HG03342 (cell line): ENCODE measurements around the gene CST7.

ENCODE experiments used
- ATAC-seq: cut with Tn5 transposase; IDR thresholded peaks from one replicate; pipeline ENCODE4 v1.9.1; 2021; ENCODE audit warnings: mild to moderate bottlenecking, moderate library complexity; ENCODE audit not compliant: unreplicated experiment

Gene CST7

GRCh38 chr20:24984961-24985640, 36.0 kb downstream of the CST7 start:
- ATAC-seq = no peak

DNA sequence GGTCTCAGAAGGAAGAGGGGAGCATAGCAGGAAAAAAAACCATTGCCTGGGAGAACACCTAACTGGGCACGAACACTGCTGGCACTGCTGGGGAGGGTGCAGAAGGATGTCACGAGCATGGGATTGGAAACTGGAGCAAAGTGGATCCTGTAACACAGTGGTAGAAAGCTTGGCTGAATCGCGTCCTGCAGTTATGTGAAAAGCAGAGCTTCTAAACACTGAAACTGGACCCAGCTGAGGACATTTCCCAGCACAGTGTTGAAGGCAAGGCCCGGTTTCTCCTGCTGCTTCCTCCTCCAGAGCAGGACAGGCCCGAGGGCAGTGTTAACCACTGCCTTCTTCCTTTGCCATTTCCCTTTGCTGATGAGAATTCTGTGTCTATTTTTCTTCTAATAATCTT, 36.7 kb downstream of the CST7 start:
- no peak for ATAC-seq

DNA sequence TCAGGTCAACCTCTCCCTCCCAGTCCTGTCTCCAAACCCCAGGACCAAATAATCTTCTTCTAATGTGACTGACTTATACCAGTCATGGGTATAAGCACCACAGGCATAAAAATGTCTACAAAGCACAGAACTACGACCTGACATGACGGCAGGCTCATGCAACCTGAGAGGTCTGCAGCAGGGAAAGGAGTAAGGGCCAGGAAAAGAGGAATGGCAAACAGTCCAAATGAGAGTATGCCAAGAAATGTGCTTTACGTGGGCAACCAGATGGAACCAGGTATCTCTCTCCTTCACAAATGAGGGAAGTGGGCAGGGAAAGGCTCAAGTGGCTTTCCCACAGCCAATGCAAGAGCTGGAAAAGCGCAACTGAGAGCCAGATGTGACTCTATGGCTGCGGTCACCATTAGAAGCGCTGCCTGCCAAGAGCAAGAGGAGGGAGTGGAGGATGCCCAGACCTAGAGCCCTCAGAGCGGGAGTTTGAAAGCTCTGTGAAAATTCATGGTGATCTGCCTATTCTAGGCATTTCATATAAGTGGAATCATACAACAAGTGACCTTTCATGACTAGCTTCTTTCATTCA, 37.5 kb downstream of the CST7 start:
- no peak for ATAC-seq

GRCh38 chr20:24987244-24987643, 38.2 kb downstream of the CST7 start:
- ATAC-seq = no peak

DNA sequence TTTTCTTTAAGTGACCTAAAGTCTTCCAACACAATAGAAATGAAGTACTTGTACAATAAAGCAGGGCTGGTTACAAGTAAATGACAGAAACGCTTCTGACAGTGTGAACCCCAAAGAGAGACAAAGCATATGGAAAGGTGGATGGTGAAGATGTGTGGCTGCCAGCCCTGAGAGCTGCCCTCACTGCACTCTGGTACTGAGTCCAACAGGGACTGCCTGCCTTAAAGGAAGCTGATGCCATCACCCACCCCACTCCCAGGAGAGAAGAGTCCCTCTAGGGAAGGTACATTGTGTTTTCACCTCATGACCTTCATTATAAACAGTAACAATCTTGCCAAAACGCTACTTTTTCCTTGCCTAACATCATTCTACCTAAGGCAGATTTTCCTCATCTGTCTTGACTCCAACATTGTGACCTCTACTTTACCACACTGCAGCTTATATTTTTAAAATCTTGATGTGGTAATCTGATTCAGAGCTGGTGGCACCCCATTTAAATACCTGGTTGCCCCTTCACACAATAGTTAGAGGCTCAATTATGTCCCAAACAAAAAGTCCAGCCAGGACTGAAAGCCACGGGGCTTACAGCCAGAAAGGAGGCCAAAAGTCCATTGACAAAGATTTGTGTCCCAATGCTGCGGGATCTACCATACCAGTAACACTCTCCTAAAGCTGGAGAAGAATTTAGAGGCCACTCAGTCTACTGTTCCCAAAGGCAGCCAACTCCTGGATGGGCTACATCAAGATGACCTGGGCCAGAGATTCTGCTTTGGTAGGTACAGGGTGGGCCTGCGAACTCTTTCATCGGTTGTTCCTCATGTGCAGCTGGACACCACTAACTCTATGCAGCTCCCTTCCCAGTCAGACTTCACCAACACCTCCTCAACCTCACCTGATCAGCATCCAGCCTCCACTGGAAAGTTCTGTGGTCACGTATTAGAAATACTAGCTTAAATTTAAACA, 39.1 kb downstream of the CST7 start:
- no peak for ATAC-seq

DNA sequence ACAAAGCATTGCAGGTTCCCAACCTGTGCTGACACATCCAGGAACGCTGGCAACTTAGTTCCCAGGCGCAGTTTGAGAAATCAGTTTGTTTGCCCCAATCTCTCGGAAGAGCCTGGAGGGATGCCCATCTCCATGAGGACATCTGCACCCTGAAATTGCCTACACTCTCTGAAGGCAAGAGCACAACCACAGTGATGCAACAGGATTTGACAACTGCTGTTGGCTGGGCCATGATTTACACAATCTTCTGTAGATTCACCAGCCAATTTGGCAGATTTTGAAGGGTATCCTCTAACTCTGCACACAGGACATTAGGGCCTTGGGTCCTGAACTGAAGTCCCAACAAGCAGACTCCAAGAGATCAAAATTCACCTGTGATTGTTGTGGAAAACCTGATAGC, 40.1 kb downstream of the CST7 start:
- ATAC-seq = no peak

- no peak for ATAC-seq
Measured at GRCh38 chr20:24990810-24991252, 41.8 kb downstream of the CST7 start.

- peak; percentile 11 for ATAC-seq
Measured at GRCh38 chr20:24991897-24992486, 42.9 kb downstream of the CST7 start.

DNA sequence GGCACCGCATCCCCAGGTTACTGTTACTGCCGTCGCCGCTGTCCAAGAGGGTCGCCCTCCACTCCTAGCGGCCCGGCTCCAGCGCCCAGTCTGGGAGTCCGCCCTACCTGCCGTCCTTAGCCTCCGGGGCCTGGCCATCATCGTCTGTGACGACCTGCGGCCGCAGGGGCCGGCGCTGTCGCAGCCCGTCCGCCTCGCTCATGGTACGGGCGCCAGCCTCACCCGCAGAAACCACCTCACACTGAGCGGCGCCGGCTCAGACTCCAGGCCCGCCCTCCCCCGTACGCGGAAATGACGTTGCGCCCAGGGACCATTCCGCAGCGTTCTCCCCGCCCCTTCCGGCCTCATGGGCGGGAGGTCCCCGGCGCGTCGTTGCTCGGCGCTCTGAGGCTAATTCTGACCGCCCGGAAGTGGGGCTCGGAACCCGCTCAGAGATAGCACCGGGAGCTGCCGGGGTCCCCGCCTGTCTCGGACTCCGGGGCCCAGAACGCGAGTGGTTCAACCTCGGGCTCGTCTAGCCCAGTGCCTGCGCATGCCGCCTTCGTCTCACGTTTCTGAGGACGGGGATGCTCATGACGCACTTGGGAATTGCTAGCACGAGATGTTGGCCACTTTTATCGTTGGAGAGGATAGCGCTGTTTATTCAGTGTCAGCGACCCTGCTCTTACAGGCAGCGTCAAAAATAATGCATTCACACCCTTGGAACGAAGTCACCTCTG, 43.6 kb downstream of the CST7 start, which contains the start of gene APMAP:
APMAP (minus strand) TSS at position 265 of the 719 bp plus-strand sequence; CDS start at position 202, 63 bp downstream.
- ATAC-seq = peak; percentile 96

DNA sequence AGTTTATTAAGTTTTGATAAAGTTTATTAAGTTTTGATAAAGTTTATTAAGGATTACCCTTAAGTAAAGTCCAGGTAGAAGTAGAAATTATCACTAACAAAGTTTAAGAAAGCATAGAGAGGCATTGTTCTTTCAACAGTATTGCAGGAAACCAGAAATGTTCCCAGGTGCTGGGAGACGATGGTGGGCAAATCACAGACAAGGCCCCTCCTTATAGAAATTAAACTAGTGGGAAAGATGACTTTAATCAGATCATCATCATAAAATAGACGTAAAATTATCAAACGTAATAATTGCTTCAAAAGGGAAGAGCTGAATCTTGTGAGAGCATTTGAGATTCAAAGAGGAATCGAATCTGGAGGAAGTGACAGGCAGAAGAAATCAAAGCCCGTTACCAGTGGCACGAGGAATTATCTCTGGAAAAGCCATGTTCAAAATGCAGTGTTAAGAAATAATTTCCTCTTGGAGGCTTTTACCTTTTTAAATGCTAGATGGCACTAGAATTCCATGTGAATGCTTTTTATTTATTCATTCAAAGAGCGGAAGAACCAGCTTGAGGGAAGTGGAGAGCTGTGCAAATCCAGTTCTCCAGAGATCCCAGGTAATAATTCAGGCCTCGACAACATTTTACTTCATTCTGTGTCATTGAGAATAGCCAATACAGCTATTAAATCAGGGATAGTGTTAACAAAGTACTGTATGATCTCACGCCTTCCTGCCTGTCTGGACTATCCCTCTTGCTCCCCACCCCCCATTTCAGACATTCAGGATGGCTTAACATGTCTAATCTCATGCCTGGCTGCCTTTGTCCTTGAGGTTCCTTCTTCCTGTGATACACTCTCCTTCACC, 44.5 kb downstream of the CST7 start:
- no peak for ATAC-seq

DNA sequence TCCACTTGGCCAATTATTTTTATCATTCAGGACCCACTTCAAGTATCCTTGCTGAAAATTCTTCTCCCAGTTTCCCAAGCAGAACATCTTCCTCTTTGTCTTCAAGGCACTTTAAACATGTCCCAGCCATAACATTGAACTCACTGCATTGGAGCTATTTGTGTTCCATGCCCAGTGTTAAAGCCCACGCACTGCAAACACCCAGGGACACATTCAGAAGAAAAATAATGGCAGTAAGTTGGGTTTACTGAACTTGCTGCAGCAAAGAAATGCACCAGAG, 45.1 kb downstream of the CST7 start:
- ATAC-seq = no peak

GRCh38 chr20:24994470-24995368, 45.6 kb downstream of the CST7 start:
- ATAC-seq = peak; percentile 34

DNA sequence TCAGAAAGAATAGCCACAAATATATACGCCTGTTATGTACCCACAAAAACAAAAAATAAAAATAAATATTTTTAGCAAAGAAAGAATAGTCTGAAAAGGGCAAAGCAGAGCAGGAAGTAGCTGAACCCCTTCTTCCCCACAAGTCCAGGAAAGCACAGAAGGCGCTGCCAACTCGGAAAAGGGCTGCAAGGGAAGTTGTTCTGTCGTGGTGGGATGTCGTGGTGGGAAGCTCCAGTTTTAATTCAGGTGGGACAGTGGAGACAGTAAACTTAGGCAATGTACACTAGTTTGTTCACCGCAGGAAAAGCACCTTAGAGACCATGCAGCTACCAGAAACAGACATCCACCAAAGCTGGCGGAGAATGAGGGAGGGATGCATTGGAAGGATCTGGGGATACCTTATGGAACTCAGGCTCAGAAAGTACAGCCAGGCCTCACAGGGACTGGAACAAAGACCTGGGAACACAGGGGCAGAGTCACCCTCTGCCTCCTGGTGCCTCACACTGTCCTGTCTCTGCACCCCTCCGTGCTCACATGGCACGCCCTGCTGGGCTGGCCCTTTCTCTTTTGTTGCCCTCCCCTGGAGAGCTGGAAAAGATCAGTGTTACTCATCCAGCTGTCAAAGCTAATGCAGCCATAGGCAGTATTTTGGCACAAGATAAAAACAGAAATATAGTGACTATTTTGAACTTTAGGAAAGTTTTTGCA, 46.8 kb downstream of the CST7 start:
- no peak for ATAC-seq

DNA sequence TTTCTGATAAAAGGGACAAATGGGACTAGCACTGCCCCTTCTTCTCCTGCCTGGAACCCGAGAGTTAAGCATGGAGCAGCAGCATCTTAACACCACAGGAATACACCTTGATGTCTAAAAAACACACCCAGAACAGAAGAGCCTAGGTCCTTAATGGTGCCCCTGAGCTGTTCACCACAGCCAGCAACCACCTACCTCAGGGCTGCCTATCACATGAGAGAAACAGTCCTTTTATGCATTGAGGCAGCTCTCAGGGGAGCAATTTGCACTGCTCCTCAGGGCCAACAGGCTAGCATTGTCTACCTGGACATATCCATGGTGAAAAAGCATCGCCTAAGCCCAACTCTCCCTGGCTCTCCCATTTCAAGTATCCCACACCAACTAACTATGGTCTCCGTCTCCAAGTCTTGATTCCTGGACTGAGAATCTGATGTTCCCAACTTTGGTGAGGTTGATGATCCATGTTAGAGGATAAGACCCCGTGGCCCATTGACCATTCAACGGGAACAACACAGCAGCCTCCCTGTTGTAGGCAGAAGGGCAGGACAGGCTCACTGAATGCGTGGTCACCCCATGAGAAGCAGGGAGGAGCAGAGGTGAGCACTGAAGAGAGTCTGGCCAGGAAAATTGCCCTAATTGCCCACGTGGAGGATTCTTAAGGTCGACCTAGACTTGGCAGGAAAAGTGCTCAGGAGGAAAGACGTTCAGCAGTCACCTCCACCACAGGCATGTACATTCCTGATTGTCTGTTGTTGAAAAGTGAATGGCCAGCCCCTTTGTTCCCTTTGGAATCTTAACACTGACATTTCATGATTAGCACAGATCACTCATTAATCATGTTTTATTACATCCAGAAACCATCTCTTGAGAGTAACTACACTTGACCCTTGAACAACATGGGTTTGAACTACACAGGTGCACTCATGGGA, 47.6 kb downstream of the CST7 start:
- ATAC-seq = no peak

DNA sequence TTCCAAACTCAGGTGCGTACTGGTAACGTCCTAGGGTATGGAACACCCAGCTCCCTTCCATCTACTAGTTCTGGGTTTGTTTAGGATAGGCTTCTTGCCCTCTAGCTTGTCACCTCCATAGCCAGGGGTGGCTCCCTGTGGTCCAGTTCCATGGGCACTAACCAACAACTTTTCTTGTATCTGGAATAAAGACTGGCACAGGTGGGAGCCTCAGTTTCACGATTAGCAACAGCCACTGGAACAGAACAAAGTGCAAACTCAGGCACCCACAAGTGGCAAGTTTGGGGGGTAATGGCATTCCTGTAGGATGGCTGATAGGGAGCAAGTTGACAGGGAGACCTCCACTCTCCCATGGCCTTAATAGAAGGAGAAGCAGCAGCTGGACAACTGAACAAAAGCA, 49.1 kb downstream of the CST7 start:
- ATAC-seq = no peak

GRCh38 chr20:24998631-24999445, 49.8 kb downstream of the CST7 start:
- no peak for ATAC-seq
